NCI-H146 treated with DMSO at 0.1 percent for 48 hours (cell line): ENCODE measurements around the gene PKN3.
"Not testable (repeated sequence)": the region's sequence is repeated elsewhere in the genome, so short reads cannot be mapped to it uniquely, and the experiment has no call there.

ENCODE experiments used
- DNase-seq: peaks from one replicate; lab custom pipeline; 2025; ENCODE audit not compliant: unreplicated experiment; lab: John Stamatoyannopoulos, UW

Gene PKN3

DNA sequence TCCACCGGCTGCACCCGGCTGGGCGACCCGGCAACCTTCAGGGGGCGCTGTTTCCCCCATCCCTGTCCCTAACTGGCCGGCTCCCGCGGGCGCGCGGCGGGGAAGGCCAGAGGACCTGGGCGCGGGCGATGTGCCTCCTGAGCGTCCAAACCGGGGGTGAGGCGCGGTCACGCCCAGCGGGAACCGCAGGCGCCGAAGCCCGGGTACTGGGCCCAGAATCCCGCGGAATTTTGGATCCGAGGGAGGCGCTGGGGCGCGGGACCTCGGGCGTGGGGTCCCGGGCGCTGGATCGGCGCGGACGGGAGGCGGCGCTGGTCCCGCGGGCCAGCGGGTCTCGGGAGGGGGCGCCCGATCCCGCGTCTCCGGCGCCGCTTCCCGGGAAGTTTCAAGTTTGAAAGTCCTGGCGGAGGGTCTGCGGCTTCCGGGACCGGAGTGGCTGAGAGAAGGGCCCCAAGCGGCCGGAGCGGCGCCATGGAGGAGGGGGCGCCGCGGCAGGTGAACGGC, at the start of gene PKN3:
Gene PKN3, plus strand, starts transcription at position 59 of the 504 bp plus-strand sequence. Its CDS starts 413 bp downstream, at position 472.
- DNase-seq = peak; percentile 29

DNA sequence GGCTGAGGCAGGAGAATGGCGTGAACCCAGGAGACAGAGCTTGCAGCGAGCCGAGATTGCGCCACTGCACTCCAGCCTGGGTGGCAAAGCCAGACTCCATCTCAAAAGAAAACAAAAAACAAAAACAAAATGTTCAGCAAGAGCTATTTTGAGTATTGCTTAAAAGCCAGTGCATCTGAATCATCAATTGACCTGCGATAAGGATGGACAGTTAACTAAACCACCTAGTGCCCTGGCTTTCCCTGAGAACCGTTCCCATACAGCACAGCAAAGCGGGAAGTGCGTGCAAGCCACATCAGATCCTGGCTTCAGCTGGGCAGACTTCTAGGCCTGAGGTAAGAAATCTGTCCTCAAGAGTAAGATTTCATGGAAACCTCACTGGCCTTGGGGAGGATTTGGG, 48.4 kb upstream of the PKN3 start:
- DNase-seq = no peak

DNA sequence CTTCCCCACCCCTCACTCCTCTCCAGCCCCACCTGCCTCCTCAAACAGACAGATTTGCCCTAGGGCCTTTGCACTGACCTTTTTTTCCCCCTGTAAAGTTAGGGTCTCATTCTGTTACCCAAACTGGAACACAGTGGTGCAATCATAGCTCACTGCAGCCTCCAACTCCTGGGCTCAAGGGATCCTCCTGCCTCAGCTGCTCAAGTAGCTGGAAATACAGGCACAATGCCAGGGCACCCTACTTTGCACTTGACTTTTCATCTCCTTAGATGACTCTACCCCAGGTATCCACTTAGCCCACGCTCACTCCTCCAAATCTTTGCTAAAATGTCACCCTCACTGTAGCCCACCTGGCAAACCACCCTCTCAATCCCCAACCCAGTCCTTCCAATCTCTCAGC, 47.8 kb upstream of the PKN3 start:
- DNase-seq = no peak

DNA sequence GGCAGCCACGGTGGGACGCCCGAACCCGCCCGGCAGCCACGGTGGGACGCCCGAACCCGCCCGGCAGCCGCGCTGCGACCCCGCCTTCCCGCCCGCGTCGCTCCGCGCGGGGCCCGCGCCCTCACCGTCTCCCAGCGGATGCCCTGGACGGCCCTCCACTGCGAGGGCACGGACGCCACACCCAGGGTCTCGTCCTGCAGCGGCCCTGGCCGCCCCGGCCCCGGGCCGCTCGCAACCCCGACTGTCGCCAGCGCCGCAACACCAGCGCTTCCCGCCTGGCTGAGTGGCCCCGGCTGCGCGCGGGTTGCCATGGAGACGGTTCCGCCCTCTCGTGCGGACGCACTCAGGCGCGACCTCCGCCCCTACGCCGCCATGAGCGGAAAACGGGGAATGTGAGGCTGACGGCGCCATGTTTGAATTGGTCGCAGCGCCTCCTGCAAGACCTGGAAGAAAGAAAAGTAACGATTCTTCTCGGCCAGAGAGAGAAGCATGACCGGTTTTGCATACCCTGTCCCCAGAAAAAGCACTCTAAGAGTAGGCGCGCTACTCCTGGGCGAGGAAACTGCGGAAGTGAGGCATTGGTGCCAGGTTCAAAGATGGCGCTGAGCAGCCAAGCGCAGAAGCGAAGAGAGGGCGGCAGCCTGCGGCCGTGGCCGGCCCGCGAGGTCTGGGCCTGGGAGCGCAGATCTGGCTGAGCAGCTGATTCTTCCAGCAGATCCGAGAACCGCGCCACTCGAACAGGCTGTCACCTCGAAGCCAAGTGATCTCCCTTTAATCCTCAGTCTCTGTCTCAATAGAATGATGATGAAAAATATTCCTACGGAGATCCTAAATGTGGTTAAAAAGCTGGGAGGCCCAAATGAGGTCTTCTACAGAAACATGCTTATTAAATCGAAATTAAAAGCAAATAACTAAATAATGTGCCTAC, 45.6 kb upstream of the PKN3 start, which contains the start of gene DYNC2I2:
Gene DYNC2I2, minus strand, starts transcription at position 432 of the 928 bp plus-strand sequence. Its CDS starts 121 bp downstream, at position 311.
- peak; percentile 65 for DNase-seq

DNA sequence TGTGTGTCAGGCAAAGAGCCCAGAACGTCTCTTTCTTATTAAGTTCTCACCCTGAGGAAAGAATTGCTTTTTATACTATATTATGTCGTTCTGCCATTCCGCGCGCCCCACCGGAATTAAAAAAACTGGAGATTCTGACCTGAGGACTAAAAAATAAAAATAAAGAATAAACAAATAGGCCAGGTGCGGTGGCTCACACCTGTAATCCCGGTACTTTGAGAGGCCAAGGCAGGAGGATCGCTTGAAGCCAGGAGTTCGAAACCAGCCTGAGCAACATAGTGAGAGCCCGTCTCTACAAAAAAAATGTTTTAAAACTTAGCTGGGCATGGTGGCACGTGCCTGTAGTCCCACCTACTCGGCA, 45.0 kb upstream of the PKN3 start:
- no peak for DNase-seq

DNA sequence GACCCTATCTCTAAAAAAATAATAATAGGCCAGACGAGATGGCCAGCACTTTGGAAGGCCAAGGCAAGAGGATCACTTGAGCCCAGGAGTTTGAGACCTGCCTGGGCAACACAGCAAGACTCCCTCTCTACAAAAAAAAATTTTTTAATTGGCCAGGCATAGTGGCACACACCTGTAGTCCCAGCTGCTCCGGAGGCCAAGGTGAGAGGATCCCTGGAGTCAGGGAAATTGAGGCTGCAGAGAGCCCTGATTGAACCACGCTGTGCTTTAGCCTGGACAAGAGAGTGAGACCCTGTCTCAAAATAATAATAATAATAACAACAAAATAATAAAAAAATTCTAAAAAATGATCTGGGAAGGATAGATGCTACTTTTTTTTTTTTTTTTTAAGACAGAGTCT, 44.5 kb upstream of the PKN3 start:
- DNase-seq = no peak

DNA sequence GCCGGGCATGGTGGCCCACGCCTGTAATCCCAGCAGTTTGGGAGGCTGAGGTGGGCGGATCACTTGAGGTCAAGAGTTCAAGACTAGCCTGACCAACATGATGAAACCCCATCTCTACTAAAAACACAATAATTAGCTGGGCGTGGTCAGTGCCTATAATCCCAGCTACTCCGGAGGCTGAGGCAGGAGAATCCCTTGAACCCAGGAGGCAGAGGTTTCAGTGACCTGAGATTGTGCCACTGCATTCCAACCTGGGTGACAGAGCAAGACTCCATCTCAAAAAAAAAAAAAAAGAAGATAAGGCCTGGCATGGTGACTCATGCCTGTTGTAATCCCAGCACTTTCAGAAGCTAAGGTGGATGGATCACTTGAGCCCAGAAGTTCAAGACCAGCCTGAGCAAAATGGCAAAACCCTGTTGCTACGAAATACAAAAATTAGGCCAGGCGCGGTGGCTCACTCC, 35.8 kb upstream of the PKN3 start:
- not testable (repeated sequence) for DNase-seq

DNA sequence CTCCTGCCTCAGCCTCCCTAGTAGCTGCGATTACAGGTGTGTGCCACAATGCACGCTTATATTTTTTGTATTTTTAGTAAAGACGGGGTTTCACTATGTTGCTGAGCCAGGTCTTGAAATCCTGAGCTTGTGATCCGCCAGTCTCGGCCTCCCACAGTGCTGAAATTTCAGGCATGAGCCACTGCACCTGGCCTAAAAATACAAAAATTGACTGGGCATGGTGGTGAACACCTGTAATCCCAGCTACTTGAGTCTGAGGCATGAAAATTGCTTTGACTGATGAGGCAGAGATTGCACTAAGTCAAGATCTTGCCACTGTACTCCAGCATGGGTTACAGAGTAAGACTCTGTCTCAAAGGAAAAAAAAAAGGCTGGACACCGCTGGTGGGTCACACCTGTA, 32.5 kb upstream of the PKN3 start:
- DNase-seq = no peak

DNA sequence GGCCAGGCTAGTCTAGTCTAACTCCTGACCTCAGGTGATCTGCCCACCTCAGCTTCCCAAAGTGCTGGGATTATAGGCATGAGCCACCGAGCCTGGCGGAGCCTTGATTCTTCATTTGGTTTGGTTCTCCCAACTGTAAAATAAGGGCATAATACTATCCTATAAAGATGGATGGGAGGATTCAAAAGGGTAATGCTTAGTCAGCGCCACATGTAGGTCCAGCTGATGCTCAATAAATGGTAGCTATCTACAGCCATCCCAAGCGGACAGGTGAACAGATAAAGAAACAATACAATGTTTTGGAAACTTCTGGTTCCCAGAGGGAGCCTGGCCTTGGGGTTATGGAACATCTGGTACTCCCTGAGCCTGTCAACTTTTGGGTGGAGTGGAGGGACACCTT, 26.9 kb upstream of the PKN3 start:
- DNase-seq = no peak

DNA sequence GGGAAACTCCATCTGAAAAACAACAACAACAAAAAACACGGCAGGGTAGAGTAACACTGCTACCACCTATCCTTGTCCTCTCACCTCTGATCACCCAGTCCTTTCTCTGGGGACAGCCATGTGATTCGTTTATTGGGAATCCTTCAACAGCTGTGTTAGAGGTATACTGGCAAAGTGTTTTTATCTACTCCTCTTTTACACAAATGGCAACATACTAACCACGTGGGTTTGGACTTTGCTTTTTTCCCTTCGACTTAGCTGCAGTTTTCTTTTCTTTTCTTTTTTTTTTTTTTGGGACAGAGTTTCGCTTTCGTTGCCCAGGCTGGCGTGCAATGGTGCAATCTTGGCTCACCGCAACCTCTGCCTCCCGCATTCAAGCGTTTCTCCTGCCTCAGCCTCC, 24.5 kb upstream of the PKN3 start:
- DNase-seq = no peak

DNA sequence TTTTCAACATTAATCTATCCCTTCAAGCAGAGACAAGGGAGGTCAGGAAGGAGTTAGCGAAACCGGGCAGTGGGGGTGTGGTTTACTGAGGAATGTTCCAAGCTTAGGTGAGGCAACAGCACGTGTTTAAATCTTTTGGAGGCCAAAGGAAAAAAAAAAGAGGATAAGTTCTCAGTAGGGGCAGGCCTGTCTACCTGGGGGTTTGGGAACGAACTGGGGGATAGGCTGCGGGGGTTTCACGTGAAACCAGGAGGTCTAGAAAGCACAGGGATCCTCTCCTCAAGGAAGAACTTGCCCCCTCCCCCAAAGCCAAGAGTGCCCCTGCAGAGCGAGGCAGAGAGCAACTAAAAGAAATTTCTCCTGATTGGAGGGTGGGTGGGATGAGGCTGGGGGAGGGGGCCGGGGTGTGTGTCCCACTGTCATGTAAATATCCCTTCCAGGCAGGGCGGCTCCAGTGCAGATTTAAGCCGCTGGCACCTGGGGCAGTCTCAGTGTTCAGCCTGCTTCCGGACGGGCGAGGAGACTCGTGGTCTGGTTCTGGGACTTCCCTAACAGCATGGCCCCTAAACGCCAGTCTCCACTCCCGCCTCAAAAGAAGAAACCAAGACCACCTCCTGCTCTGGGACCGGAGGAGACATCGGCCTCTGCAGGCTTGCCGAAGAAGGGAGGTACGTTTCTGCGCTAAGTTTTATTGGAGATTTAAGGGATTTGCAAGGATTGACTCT, 18.8 kb upstream of the PKN3 start:
- DNase-seq = peak; percentile 34

DNA sequence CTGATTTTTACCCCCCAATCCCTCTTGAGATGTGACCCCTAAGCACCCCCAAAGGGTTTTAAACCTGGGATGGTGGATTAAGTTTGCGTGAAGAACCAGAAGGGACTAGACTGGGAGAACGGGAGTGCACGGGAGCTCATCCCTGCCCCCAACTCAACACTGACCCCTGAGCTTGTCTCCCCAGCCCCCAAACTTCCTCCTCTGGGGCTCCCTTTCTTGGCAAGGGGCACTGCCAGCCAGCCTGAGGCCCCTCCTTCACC, 18.3 kb upstream of the PKN3 start:
- no peak for DNase-seq

DNA sequence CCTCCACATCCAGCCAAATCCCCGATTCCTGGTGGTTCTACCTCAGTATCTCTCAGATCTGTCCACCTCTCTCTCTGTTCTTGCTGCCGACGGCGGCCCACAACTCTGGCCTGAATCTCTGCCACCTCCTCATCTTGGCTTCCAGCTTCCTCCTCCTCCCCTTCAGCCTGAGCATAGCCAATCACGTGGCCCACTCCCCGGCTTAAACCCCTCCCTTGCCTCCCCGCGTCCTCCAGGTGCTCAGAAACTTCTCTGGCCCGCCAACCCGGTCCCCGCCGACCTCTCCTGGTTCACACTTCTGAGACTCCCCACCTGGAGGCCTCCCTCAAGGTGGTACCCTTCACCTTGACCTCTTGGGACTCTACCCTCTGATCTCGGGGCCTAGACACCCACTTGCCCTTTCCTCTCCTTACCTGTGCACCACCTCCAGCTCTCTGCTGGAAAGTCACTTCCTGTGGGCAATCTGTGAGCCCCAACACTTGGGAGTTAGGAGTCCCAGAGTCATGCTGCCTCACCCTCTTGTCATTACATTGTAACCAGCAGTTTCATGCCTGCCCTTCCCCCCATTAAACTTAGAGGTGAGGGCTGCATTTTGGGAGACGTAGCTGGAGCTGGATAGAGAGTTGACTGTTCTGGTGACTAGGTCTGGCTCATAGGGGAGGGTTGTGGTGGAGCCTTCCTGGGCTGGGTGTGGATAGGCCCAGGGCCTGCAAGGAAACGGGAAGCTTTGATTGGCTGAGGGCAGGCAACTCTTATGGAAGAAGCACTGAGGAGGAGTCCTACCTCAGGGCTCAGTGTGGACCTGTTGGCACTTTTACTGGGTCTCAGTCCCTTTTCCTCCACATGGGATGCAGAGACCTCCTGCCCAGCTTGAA, 17.7 kb upstream of the PKN3 start:
- DNase-seq = peak; percentile 59

DNA sequence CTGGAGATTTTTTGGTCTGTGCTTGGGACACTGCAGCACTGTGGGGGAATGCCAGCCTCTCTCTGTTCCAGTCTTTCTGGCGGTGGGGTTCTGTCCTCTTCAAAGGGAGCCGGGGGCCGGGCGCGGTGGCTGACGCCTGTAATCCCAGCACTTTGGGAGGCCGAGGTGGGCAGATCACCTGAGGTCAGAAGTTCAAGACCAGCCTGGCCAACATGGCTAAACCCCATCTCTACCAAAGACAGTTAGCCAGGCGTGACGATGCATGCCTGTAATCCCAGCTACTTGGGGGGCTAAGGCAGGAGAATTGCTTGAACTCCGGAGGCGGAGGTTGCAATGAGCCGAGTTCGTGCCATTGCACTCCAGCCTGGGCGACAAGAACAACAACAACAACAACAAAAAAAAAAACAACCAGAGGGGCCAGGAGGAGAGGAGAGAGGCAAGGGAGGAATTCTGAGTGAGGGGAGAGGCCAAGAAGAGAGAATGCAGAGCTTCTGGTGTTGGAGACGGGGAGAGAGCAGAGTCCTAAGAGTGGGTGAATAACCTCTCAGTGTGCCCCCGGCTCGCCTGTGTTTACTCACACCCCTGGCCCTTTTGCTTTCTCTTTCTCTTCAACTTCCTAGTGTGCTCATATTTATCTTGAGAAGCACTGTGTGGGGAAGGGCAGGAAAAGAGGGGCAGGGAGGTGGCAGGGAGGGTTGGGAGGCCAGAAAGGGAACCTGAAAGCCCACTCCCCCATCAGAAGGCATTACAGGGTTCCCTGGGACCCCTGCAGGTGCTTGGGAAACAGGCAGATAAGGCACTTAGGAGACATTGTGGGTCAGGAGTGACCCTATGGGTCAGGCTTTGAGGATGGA, 16.4 kb upstream of the PKN3 start:
- no peak for DNase-seq

DNA sequence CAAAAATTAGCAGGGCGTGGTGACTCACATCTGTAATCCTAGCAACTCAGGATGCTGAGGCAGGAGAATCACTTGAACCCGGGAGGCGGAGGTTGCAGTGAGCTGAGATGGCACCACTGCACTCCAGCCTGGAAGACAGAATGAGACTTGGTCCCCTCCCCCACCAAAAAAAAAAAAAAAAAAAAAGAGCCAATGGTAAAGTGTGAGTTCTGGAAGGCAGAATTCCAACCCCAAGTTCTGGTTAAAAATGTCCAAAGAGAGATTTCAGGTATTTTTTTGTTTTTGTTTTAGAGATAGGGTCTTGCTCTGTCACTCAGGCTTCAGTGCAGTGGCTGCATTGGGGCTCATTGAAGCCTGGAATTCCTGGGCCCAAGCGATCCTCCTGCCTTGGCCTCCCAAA, 14.8 kb upstream of the PKN3 start:
- DNase-seq = no peak

DNA sequence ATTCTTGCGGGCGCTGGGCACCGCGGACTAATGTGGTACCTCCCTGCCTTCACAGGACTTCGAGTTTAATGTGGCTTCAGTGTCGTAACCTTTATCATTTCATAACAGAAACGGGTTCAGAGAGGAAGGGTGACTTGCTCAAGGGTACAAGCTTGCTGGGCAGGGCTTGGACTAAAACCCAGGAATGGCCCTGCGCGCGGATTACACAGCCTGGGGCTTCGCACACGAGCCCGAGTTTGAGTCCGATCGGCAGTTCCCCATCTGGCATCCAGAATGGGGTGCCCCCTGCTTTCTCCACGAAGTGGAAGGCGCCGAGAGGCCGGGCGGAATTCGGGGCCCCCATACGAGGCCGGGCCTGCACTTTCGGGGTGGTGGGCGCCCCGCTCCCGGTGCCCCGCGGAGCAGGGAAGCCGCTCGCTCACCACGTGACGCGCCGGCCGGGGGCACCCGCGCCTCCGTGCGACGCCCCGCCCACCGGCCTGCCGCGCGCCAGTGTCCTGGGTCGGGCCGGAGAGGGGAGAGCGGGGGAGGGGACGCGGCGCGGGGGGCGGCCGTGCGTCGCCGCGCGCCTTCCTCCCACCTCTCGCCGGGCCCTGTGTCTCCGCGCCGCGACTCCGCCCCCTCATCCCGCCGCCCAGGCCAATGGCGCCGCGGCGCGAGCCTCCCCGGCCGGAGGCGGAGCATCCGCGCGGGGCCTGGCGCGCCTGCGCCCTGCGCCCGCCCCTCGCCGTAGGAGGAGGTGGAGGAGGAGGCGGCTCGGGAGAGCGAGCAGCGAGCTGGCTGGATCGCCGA, 13.6 kb upstream of the PKN3 start, which contains the start of gene SET:
Gene SET, plus strand, starts transcription at position 722 of the 792 bp plus-strand sequence. CDS start 361 bp downstream, outside the sequence.
- DNase-seq = peak; percentile 60

DNA sequence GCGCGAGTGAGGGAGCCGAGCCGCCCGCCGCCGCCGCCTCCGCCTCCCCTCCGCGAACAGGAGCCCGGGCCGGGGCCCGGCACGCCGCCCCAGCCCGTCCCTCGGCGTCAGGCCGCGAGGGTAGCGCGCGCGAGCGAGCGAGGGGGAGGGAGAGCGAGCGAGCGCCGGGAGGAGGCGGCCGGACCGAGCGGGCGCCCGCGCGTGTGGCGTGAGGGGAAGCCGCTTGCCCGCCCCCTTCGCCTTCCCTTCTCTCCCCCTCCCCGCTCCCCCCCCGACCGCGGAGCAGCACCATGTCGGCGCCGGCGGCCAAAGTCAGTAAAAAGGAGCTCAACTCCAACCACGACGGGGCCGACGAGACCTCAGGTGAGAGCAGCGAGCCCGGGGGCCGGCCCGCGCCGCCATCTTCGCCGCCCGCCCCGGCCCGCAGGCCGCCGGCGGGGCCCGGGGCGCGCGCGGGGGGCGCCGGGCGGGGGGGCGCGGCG, 13.0 kb upstream of the PKN3 start:
- no peak for DNase-seq

DNA sequence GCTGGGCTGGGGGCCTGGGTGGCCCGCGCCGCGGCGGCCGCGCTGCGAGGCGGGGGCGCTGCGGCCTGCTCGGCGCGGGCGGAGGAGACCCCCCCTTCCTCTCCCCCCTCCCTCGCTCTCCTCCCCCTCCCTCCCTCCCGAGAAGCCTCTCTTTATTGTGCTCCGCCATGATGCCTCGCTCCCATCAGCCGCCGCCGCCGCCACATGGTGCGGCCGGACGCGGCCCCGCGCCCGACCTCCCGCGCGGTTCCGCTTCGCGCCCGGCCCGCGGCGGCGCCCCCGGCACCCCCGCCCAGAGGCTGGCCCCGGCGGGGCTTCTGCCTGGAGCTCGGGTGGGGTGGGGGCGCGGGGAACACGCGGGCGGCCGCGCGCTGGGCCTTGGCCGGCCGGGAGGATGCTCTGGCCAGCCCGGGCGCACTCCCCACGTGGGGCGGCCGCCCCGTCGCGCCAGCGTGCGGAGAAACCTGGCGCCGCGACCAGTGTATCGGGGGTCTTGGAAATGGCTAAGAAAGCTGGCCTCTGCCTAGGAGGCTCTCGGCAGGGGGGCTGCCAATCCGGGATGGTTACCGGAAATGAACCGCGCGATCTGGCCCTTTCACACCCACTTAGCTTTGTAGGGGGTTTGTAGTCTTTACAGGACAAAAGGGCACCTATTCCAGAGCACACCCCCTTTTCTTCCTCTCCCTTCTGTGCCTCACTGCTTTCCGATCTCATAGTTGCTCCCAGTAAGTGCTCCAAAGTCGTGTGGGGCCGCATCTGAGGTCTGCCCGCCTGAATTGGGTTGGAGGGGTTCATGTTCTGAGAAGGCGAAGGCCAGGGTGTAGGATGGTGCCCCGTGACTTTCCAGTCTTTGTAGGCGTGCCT, 12.3 kb upstream of the PKN3 start:
- DNase-seq = peak; percentile 16
